Right forelimb (tissue), 1 donor: ENCODE data around the gene RASSF1.
"Not testable (repeated sequence)": the region's sequence is repeated elsewhere in the genome, so short reads cannot be mapped to it uniquely, and the experiment has no call there.

Source experiments
- DNase-seq: peaks from one replicate; pipeline ENCODE4 v3.0.0-alpha.2; 2018

RASSF1 gene

DNA sequence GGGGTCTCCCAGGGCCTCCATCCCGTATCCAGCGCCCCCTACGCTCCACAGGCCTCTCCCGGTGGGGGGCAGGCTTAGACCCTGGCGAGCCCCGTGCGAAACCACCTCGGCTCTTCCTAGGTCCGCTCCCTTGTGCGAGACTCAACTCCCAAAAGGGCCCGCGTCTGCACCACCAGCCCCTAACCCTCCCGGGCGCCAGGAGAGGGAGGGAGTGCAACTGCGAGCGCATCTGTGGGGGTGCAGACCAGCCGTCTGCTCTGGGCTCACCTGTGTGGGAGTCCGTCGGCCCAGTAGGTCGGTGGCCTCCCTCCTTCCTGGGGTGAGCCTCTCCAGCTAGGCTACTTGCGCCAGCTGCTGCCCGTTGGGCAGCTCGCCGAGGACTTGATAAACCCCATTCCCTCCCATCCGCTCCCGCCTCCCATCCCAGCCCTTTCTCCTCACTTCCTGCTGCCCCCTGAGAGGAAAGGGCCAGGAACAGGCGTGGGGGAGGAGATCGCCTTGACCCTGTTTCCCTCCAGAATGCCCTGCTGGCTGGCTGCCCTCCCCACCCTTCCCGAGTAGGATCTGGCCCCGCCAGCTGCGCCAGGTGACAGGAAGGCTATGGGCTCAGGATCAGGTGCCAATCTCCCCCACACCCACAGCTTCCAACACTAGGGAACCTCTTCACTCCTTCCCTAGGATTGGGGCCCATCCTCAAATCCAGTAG, 18.1 kb downstream of the RASSF1 start, which contains the start of gene HYAL2:
TSS of gene HYAL2 (minus strand) at position 360 of the 706 bp plus-strand sequence. CDS start 2,256 bp downstream, outside the sequence.
- DNase-seq = no peak

DNA sequence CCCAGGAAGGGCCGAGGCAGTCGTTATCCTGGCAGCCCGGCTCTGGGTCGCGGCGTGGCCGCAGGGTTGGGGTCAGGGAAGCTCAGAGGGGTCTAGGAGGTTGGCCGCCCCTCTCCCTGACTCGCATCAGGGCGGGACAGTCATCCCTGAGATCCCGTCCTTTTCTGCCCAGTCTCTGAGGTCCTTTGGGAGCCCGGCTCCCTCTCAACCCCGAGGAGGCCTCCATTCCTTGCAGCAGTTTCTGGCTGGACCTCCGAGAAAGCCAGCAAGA, 18.6 kb downstream of the RASSF1 start:
- no peak for DNase-seq

DNA sequence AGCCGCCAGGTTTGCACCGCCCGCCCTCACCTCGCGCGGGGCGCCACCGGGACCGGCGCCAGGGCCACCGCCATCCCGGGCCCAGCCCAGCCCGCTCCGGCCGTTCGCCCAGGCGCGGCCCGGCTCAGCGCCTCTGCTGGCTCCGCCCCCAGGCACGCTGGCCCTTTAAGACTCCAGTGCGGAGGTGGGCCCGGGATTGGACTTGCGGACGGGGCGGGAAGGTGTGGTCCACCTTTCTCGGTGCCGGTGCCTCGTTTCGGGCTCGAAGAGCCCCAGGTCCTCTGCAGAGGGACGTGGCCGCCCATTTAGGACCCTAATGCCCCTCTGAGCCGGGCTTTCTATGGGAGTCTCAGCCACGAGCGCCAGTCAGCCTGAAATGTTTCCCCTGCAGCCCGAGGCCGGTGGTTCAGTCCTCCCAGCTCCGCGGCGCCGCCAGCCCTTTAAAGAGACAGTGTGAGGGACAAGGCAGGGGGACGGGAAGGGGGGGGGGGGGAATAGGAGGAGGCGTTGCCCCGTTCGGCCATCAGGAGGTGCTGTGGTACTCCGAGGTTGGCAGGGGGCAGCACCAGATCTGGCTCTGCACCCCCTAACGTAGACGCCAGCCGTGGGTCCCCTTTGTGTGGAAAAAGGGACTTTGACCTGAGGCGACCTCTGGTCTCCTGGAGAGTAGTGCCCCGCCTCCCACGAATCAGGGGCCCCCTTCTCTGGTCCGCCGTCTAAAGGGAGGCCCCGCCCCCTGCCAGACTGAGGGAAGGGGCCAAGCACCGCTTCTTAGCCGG, 19.1 kb downstream of the RASSF1 start:
- DNase-seq = peak; percentile 95

DNA sequence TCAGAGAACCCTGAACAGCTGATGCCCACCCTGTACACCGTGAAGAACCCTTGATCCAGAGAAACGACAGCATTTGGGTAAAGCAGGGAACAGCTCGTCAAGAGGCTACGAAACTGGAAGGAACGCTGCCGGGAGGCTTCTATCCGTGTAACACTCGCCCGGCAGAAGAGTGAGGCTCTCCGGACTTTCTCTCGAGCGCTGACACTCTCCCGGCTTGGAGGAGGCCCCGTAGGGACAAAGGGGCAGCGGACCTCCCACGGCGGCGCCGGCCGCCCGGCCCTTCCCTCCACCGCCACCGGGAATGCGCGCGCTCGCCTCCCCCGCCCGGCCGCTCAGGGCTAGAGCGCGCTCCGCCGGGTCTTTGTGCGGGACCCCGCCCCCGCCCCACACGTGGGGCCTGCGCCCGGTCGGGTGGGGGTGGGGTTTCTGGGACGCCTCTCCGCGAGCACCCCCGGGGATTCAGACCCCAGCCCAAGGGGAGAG, 19.7 kb downstream of the RASSF1 start:
- no peak for DNase-seq

DNA sequence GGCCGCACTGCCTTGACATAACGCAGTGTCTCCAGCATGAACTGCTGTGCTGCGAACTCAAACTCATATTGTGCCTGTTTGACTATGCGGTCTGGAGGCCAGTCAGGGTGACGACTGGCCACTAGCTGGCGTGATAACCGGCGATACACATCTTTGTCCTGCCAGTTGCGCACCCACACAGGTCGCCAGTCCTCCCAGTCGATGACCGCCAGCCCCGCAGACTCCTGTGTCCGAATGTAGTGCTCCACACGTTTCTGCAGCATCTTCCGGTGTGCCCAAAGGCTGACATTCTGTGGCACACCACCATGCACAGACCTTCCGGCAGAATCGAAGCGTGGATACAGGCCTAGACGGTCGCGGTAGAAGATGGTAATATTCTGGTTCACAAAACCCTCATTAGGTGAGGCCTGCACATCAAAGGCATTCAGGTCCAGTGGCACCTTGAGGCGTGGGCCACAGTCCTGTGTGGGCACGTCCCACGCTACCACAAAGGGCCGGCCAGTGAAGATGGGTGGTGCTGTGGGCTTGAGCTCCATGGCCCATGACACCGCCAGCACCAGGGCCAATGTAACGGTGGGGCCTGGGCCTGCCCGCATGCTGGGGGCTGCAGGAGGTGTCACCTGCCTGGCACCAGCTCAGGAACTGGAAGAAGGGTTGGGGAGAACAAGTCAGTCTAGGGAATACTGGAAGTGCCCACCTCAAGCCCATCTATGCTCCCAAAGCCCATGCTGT, 20.6 kb downstream of the RASSF1 start:
- no peak for DNase-seq

DNA sequence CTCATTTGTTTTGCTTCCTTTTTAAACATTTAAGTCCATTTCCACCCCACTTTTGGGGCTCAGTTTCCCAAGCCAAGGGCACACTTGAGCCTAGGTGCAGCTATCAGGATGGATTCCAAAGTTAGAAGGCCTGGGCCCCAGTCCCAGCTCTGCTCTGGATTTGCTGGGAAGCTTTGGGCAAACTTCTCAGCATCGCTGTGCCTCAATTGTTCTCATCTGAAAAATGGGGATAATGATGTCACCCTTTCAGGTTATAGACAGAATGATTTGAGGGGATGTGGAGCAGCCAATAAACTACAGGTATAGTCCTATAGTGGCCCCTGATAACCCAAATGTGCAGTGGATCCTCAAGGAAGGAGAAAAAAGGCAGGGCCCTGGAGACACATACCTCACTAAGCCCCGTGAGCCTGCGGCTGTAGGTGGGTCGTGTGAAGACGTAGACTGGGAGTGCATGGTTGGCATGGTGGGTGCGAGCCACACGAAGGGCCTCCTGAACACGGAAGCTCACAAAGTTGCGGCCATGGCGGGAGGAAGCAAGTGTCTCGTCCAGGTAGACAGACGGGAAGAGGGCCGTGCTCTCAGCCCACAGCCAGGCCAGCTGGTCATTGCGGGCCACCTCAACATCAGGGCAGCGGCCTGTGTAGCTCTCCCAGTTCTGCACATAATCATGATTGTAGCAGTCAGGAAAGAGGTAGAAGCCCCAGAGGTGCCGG, 21.3 kb downstream of the RASSF1 start:
- DNase-seq = no peak

DNA sequence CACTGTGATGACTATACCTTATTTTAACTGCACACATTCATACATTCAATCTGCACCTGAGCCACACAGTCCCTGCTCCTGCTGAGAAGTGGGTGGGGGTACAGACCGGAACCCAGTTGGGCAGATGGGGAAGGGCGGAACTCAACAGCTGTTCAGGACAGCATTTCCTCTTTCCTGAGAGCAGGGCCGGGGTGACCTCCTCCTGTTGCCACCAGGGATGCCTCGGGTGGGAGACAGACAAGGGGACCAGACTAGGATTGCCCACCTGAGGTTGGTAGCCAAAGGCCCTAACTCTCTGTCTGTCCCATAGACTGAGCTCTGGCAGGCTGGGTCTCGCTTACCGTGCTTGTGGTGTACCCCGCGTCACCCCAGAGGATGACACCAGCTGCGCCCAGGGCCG, 22.0 kb downstream of the RASSF1 start:
- DNase-seq = no peak

DNA sequence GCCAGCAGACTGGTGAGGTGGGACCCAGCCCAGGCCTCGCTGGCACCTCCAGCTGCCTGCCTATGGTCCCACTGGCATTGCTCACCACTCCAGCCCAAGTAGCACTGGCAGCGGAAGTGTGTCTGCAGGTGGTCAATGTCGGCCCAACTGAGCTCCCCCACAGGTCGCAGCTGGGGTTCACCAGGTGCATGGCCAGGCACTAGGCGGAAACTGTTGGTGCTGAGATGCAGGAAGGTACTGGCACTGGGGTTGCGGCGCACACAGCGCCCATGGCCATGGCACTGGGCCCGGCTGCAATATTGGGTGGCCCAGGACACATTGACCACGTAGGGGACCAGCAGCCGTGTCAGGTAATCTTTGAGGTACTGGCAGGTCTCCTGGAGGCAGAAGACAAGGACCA, 22.5 kb downstream of the RASSF1 start:
- DNase-seq = no peak

DNA sequence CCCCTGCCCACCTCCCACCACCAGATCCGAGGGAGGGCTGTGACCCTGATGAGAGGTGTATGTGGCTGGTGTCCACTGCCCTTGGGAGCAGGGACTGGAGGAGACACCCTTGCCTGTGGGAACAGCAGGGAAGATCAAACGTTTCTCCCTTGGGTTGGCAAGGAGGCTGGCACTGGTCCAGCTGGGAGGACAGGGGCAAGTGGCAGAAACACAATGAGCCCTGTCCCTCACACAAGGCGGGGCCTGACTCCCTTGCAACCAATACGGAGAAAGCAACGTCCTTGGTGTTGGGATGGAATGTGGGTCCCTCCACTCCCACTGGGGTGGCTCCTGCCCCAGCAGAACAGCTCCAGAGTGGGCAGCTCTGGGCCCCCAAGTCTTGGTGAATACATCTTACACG, 23.3 kb downstream of the RASSF1 start:
- no peak for DNase-seq

DNA sequence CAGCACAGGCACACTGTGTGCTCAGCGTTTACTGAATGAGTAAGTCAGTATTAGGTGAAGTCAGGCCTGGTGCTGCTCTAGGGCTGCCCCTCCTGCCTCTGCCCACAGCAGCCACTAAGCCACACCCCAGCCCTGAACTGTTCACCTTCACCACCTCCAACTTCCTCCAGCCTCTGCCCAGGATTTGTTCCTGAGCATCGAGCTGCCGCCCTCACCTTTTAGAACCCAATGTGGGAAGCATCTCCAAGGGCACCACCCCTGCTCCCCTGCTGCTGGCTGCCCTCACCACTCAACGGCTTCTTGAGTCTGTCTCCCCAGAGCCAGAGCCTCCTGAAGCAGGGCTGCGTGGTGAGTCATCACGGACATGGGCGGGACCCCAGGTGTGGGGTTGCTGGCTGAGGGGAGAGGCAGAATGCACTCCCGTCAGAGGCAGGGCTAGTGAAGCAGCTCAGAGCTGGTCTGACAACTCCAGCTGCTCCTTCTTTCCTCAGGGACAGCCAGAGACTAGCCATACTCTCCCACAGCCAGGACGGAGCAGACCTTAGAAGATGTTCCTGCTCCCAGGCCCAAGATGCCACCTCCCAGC, 23.9 kb downstream of the RASSF1 start:
- no peak for DNase-seq

DNA sequence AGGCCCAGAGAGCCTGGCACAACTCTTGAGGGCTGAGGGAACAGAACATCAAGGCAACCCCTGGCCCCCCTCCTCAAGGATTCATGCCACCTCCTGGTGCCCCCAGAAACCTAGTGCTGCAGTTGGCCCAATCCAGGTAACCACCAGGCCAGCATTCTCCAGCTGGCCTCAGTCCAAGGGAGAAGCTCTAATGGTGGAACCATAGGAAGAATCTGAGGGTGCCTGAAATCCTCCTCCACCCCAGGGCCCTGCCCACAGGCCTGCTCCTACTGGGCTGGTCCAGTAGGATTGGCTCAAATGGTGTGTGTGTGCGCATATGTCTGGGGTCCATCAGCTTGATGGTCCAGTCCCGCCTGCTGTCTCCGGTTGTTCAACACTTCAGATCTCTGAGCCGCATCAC, 25.8 kb downstream of the RASSF1 start:
- no peak for DNase-seq

DNA sequence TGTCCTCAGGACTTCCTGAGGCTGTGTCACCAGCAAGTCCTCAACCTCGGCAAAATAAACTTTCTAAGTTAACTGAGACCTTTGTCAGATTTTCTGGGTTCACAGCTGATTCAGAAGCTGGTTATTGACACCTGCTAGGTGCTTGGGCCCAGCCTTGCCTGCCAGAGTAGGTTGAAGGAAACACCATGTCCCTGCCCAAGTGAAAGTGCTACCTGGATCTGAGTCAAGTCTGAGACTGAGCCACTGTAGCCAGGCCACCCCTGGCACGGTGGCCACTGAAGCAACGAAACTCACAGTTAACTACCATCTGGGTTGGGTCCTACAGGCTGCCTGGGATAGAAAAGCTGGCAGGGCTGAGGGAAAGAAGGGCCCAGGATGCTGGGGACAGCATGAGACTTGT, 26.3 kb downstream of the RASSF1 start:
- DNase-seq = no peak

DNA sequence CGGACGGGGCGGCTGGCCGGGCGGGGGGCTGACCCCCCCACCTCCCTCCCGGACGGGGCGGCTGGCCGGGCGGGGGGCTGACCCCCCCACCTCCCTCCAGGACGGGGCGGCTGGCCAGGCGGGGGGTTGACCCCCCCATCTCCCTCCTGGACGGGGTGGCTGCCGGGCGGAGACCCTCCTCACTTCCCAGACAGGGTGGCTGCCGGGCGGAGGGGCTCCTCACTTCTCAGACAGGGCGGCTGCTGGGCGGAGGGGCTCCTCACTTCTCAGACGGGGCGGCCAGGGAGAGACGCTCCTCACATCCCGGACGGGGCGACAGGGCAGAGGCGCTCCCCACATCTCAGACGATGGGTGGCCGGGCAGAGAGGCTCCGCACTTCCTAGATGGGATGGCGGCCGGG, 28.6 kb downstream of the RASSF1 start:
- not testable (repeated sequence) for DNase-seq

DNA sequence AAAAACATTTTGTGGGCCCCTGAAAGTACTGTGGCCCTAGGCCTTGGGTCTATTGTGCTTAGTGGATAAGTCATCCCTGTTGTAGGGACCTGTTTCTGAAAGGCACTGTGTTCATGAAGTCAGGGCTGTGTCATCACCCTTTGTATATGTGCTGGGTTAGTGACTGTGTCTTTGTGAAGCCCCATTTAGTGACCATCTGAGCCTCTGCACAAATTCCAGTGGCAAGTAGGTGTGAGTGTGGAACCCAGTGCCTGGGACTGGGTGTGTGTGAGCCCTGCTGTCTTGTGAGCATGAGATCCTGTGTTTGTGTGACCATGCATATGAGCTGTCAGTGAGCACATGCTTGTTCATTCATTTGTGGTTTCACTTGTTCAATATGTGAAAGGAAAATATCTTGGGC, 36.0 kb downstream of the RASSF1 start:
- DNase-seq = no peak

DNA sequence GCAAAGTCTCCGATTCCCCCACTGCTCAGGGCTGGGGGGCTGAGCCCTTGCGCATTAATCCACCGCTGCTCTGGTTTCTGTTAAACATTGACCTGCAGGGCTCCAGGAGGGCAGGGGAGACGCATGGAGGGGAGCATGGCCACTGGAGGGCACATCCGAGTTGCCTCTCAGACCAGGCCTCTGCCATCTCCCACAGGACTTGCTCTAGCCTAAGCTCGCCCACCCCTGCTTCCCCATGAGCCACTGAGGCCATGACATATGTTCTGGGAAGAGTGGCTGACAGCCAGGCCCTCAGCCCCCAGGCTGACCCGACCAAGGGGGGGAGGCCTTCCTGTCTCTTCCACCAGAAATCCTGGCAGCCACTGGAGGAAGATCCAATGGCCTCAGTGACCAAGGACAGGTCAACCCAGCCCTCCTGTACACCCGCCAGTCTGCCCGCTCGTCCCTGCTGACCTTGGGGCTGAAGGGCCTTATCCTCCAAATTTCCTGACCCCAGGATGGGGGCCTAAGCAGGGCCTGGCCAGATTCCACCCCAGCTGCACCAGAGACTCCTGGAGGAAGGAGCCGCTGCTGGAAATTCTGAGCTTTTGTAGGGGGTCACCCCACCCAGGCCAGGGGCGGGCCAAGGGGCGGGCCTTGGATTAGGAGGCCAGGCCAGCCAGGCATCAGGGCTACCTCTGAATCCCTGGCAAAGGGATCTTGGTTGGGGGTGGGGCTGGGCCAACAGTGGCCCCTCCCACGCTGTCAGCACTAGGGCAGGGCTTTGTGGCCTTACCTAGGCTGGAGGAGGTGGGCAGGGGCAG, 37.4 kb downstream of the RASSF1 start, which contains the start of gene HYAL1:
TSS of gene HYAL1 (minus strand) at position 562 of the 803 bp plus-strand sequence. CDS start 618 bp downstream, outside the sequence.
- no peak for DNase-seq

DNA sequence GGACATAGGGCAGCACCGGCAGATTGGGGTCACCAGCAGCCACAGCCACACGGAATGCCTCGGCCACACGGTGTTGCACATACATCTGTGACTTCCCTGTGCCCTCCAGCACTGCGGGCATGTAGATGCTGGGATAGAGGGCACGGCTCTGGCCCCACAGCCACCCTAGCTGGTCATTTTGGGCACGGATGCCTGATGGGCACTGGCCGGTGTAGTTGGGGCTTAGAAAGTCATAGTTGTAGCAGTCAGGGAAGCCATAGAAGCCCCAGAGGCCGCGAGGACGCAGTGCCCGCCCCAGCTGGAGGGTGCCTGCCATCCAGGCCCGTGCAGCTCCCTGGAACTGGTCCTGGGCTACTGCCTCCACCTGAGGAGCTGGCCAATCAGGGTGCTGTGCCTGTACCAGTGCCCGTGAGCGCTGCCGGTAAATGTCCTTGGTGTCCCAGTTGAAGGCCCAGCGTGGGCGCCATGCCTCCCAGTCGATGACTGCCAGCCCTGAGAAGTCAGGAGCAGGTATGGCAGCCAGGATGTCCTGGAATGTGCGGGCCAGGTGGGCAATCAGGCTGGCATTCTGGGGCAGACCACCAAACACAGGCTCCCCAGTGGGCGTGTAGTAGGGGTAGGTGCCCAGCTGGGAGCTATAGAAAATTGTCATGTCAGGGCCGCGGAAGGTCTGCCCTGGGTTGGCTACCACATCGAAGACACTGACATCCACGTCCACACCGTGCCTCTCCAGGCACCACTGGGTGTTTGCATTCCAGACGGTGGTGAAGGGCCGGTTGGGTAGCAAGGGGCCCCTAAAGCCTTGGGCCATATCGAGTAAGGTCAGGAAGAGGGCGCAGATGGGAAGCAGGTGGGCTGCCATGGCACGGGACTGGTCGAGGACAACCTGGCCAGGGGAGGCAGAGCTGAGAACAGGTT, 38.3 kb downstream of the RASSF1 start:
- DNase-seq = no peak

DNA sequence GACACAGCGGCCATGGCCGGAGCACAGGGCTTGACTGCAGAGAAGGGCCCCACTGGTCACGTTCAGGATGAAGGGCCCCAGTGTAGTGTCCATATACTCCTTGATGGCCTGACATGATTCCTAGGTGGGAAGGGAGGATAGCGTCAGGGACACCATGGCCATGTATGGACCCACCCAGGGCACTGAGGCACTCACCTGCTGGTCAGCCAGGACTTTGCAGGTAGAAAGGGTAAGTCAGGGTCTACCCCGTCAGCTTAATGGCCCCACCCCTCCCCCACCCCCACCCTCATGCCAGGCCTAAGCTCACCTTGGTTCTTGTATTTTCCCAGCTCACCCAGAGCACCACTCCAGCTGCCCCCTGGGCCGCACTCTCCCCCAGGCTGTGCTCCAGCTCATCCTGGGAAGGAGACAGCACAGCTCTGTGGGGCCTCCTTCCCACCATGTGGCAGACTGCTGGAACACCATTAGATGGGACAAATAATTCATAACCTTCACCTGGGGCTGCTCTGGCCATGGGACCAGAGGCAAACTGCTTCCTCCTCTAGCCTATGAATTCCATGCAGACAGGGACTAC, 39.9 kb downstream of the RASSF1 start:
- no peak for DNase-seq

DNA sequence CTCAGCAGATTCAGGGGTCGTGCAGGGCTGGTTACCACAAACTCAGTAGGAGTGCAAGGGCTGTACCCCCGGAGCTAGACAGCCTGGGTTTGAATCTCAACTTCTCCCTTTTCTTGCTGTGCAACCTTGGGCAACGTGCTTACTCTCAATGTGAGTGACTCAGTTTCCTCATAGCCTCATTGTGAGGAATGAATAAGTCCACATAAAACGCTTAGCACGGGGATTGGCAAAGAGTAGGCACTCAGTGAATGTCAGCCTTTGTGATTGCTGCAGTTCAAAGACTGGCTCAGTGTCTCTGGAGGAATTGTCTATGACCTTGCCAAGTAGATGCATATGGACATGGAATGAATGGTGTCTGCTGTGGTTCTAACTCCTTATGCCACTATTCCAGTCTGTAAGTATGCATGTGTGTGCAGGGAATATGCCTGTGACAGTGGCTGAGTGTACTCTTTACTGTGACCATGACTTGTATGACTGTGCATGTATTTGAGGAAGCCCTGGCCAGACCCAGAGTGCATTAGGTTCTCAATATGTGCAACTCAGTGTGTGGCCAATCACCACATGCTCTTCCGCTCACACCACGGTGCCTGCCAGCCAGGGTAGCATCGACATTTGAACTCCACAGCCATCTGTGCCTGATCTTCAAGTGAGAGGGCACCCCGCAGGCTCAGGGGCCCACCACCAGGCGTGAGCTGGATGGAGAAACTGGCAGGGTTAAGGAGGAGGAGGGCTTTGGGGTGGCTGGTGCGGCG, 40.5 kb downstream of the RASSF1 start:
- DNase-seq = no peak

DNA sequence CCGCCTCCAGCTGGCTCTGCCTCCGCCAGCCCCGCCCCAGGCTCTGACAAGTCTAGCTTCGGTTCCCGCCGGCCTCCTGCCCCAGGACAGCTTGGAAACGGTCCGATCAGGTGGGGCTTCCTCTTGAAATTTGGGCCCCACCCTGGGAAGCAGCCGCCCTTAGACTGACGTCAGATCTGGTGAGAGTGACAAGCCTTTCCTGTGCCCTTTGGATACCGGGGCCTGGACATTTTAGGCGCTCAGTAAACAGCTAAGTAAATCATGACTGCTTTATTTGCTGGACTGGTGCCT, 41.1 kb downstream of the RASSF1 start:
- DNase-seq = no peak
